ENCODE results near the gene NLRP6.
A peak's percentile ranks its signal among the peaks of the same experiment; 100 is the strongest.

NLRP6 gene

DNA sequence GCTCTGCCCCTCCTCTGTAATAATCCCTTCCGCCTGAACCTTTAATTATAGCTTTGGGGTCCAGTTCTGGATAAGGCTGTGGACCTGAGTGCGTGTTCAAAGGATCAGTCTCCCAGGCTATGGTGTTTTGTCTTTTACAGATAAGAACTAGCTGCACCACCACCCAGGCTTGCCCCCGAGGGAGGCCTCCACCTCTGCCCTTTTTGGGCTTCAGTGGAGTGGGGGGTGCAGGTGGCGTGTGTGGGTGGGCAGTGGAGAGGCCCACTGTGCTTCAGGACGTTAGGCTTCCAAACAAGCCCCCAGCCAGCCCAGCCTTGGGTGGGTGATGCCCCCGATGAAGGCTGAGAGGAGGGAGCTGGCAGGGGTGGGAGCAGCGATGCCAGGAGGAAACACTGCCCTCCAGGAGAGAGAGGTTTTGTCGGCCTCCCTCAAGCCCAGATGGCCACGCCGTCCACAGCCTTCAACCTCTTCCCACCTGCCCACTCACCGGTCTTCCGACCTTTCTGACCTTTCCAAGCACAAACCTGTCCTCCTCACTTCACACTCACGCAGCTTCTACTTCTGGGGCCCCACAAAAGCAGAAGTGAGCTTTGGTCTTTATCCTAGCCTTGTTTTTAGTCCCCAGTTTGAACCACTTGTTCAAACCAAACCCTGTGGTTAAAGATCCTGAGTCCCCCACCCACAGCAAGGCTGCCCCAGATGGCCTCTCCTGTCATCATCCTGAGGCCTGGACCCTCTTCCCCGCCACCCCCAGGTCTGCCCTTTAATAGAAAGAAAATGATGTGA lies 21.1 kb upstream of the NLRP6 start:
- no peak for DNase-seq (ENCODE audit: low spot score)

DNA sequence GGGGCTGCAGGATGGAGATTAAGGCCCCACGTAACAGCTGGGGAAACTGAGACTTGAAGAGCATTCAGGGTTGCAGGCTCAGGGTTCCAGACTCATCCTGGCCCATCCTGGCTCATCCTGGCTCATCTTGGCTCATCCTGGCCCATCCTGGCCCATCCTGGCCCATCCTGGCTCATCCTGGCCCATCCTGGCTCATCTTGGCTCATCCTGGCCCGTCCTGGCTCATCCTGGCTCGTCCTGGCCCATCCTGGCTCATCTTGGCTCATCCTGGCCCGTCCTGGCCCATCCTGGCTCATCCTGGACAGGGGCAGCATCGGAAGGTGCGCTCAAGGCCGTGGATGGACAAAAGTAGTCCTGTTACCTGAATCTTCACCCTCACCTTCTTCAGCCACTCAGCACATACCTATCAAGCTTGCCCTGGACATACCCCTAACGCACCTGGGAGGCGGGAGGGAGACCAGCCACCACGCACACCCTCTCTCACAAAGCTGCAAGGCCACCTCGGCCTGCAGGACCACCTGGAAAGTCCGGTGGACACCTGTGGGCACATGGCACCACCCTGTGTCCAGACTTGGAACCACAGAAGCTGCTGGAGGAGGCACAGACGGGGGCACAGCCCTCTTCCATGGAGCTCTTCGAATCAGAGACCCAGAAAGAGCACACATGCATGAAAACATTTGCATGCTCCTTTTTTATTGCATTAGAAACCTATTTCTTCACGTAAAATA lies 20.3 kb upstream of the NLRP6 start:
- no peak for DNase-seq (ENCODE audit: low spot score)

DNA sequence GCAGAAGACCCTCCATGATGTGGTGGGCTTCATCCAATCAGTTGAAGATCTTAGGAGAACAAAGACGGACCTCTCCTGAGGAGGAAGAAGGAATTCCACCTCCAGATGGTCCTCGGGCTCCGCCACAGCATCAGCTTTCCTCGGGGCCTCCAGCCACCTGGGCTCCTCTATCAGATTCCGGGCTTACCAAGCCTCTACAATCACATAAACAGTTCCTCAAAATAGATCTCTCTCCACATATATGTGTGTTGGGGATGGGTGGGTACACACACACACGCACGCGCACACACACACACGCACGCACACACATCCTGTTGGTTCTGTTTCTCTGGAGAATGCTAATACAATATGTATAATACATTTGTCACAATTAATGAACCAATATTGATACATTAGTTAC lies 18.8 kb upstream of the NLRP6 start:
- DNase-seq (ENCODE audit: low spot score), result no peak

DNA sequence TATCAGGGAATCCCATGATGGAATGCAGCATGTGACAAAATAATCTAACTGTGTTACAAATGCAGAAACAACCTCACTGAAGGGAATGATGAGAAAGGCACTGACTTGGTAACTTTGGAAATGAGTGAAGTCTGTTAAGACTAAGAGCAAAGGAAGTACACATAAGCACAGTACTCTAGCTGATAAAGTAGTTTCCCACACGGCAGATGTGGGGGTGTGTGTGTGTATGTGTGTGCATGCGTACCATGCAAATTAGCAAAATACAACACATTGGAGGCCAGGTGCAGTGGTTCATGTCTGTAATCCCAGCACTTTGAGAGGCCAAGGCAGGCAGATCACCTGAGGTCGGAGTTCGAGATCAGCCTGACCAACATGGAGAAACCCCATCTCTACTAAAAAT lies 16.6 kb upstream of the NLRP6 start:
- no peak for DNase-seq (ENCODE audit: low spot score)

DNA sequence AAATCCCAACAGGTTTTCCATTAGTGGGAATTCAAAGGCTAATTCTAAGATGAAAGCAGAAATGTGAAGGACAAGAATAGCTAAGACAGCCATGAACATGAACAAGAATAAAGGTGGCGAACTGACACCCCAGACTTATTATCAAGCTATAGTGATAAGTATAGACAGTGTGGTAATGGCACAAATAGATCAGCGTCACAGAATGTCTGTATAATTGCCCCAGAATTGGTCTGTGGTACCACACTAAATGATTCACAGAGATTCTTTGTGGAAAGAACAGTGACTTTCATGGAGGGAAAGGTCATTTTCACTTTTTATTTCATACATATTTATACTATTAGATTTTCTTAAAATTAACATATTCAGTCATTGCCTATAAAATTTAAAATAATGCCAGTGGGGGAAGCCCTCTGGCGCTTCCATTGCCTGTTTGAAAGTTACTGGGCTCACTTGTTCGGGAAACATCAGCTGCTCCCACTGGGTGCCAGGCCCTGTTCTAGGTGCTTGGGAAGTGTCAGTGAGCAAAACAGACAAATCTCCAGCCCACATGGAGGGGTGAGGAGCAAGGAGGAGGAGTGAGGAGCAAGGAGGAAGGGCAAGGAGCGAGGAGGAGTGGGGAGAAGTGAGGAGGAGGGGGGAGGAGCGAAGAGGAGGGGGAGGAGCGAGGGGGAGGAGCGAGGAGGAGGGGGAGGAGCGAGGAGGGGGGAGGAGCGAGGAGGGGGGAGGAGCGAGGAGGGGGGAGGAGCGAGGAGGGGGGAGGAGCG lies 11.3 kb upstream of the NLRP6 start:
- DNase-seq (ENCODE audit: low spot score), result no peak

DNA sequence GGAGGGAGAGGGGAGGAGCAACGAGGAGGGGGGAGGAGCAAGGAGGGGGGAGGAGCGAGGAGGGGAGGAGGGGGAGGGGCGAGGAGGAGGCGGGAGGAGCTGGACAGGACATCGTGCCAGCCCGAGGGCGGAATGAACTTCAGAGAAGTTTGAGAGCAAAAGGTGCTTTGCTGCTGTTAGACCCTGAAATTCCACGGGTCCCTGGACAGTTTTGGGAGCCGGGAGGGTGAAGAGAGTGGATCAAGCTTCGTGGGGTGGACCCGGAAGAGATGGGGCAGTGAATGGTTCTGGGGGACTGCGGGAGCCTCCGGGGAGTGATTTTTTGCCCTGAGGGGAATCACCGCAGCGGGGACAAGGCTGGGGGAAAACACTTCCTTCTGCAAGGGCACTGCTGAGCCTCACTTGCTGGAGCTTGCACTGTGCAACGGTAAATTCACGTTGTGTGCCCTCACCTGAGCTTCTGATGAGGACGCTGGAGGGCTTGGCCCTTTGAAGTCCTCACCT lies 10.7 kb upstream of the NLRP6 start:
- DNase-seq (ENCODE audit: low spot score), result no peak

DNA sequence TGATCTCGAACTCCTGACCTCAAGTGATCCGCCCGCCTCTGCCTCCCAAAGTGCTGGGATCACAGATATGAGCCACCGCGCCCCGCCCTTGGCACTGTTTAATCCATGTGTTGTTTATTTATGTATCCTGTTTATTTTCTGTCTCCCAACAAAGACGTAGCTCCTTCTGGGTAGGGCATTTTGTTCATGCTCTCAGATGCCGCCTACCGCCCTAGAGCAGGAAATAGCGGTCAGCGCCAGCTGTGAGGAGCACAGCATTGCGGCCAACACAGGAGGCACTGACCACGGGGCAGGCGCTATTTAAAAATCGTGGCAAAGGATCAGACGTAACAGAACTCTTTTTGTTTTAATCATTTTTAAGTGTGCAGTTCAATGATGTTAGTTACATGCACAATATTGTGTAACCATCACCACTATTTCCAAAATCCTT lies 9.5 kb upstream of the NLRP6 start:
- DNase-seq (ENCODE audit: low spot score), result peak; percentile 30

DNA sequence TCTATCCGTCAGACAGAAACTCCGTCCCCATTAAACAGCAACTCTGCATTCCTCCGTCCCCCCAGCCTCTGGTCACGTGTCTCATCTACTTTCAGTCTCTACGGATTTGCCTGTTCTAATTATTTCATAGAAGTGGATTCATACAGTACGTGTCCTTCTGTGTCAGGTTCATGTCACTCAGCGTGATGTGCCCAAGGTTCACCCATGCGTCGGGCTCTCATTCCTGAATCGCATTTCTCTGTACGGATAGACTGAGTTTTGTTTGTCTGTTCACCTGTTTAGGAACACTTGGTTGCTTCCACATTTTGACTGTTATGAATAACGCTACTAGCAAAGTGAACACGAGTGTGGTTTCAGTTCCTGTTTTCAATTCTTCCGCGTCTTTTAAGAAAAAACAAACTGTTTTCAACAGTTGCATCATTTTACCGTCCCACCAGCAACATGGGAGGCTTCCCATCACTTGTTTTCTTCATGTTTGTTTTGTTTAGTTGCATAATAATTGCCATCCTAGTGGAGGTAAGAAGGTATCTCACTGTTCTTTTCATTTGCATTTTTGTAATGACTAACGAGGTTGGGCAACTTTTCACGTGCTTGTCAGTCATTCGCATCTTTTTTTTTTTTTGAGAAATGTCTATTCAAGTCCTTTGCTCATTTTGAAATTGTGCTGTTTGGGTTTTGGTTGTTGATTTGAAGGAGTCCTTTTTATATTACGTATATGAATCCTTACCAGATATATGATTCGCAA lies 8.9 kb upstream of the NLRP6 start:
- DNase-seq (ENCODE audit: low spot score), result peak; percentile 25

DNA sequence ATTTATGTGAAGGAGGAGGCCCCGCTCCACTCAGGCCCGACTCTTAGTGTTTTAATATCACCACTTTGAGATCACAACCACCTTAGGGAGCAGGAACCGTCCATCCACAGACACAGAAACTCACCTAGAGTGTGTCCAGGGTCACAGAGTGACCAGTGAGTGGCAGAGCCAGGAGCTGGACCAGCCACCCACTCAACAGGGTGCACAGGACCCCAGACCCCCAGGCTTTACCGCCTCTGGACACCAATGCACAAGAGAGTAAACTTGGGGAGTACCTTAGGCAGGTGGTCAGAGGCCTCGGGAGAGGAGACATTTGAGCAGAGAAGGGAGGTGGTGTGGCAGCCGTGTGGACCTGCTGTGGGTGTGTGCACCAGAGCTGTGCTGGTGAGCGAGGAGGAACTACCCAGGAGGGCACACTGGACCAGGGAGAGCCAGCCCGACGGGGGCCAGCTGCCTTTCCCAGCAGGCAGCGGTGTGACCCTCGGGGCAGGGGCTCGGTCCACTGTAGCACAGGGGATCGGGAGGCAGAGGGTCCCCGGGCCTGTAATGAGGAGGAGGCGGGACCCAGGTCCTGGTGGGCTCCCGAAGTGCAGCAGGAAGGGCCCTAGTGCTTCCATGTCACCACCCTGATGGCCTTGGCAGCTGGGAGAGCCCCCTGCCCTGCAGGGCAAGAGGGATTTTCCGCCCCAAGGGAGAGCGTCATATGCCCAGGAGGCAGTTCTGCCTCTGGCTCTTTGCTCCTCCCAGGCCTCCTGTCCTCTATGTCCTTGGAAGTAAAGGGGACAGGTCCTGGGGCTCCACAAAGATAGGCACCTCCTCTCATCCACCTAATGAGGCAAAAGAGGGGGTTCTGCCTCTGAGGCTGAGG lies 7.5 kb upstream of the NLRP6 start:
- no peak for DNase-seq (ENCODE audit: low spot score)

DNA sequence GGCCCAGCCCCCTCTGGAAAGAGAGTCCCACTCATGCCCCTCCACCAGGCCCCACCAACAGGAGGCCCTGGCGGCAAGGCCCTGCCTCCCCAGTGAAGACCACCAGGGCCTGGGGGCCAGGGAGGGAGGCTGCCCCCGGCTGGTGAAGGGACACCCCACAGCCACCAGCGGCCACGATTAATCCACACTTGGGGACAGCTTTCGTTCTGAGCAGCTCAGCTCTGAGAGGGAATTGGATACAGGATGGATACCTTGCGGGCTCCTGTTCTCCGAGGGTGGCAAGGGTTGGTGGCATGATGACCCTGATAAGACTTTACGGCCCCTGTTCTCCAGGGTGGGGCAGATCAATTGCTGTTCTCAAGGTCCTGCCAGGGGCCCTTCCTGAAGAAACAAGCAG lies 6.9 kb upstream of the NLRP6 start:
- no peak for DNase-seq (ENCODE audit: low spot score)

DNA sequence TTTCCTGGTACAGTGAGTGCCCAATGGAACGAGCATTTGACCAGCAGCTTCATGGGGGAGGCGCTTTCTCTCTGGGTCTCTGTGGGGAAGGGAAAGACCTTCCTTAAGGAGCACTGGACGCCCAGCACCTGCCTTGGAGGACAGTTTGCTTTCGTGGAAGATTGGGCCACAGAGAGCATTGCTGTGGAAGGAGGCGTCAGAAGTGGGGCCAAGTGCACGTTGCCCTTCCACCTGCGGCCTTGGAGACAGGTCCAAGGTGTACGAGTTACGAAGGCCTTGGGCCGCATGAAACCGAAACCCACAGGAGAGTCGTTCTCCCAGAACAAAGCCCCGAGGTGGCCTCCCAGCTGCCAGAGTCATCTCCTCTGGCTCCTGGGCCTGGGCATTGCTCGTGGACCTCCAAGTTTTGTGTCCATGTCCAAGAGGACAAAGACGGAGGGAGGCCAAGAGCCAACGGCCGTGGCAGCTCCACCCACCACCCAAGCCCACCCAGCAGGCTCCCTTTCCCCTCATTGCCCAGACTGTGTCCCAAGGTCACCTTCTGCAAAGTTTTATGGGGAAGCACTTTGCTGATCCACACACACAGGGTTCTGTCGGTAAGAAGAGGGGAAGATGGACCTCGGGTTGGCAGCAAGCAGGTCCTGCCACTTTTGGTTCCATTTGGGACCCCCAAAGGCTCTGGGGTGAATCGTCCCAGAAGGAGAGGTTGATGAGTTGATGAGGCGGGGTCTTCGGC lies 5.8 kb upstream of the NLRP6 start:
- no peak for DNase-seq (ENCODE audit: low spot score)

DNA sequence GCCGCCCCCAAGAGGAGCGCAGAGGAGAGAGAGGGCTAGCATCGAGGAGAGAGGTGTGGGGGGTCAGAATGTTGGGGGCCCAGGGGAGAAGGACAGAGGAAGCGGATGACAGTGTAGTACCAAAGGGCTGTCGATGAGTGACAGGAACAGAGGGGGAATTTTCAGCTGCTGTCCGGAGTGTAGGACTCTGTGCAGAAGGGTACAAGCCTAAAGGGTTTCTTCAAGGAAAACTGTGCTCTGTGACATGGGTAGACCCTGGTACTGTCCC lies 5.3 kb upstream of the NLRP6 start:
- no peak for DNase-seq (ENCODE audit: low spot score)

DNA sequence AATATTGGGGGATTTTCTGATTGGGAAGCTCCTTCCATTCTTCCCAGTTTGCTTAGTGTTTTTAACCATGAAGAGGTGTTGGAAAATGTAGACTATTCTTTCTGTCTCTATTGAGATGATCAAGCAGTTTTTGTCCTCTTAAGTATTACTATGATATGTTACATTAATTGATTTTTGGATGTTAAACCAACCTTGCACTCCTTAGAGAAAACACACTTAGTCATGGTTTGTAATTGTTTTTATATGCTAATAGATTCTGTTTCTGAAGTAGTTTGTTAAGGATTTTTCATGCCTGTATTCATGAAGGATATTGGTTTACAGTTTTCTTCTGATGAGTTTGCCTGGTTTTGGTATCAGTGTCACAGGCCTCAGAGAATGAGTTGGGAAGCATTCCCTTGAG lies 2.0 kb upstream of the NLRP6 start:
- DNase-seq (ENCODE audit: low spot score), result no peak

DNA sequence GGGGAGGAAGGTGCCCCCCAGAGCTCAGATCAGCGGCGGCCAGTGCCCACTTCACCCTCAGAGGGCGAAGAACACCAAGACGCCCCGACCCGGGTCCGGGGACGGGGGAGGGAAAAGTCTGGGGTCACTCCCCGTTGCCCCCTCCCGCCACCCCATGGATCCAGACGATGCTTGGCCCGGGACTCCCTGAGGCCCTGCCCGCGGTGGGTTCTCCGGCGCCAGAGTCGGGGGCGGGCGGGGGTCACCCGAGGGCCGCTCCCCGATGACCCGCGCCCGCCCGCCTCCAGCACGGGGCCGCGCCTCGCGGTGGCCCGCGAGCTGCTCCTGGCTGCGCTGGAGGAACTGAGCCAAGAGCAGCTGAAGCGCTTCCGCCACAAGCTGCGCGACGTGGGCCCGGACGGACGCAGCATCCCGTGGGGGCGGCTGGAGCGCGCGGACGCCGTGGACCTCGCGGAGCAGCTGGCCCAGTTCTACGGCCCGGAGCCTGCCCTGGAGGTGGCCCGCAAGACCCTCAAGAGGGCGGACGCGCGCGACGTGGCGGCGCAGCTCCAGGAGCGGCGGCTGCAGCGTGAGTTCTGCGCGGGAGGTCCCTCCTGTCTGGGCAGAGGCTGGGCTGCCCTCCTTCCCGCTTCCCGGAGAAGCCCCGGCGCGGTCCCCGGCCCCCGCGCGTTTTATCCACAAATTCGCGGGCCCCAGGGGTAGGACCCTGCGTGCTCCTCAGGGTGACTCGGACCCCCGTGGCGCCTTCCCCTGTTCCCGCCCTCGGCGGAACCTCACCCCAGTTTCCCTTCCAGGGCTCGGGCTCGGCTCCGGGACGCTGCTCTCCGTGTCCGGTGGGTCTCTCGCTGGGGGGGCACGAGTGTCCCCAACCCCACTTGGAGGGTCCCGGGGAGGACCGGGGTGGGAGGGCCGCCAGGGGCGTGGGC lies 1.1 kb downstream of the NLRP6 start:
- DNase-seq (ENCODE audit: low spot score), result no peak

DNA sequence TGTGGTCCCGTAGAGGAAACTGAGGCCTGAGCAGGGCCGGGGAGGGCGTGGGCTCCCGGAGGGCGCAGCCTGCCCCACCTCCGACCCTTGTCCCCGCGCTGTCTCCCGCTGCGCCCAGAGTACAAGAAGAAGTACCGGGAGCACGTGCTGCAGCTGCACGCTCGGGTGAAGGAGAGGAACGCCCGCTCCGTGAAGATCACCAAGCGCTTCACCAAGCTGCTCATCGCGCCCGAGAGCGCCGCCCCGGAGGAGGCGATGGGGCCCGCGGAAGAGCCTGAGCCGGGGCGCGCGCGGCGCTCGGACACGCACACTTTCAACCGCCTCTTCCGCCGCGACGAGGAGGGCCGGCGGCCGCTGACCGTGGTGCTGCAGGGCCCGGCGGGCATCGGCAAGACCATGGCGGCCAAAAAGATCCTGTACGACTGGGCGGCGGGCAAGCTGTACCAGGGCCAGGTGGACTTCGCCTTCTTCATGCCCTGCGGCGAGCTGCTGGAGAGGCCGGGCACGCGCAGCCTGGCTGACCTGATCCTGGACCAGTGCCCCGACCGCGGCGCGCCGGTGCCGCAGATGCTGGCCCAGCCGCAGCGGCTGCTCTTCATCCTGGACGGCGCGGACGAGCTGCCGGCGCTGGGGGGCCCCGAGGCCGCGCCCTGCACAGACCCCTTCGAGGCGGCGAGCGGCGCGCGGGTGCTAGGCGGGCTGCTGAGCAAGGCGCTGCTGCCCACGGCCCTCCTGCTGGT lies 1.9 kb downstream of the NLRP6 start:
- DNase-seq (ENCODE audit: low spot score), result no peak

DNA sequence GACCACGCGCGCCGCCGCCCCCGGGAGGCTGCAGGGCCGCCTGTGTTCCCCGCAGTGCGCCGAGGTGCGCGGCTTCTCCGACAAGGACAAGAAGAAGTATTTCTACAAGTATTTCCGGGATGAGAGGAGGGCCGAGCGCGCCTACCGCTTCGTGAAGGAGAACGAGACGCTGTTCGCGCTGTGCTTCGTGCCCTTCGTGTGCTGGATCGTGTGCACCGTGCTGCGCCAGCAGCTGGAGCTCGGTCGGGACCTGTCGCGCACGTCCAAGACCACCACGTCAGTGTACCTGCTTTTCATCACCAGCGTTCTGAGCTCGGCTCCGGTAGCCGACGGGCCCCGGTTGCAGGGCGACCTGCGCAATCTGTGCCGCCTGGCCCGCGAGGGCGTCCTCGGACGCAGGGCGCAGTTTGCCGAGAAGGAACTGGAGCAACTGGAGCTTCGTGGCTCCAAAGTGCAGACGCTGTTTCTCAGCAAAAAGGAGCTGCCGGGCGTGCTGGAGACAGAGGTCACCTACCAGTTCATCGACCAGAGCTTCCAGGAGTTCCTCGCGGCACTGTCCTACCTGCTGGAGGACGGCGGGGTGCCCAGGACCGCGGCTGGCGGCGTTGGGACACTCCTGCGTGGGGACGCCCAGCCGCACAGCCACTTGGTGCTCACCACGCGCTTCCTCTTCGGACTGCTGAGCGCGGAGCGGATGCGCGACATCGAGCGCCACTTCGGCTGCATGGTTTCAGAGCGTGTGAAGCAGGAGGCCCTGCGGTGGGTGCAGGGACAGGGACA lies 2.7 kb downstream of the NLRP6 start:
- no peak for DNase-seq (ENCODE audit: low spot score)

DNA sequence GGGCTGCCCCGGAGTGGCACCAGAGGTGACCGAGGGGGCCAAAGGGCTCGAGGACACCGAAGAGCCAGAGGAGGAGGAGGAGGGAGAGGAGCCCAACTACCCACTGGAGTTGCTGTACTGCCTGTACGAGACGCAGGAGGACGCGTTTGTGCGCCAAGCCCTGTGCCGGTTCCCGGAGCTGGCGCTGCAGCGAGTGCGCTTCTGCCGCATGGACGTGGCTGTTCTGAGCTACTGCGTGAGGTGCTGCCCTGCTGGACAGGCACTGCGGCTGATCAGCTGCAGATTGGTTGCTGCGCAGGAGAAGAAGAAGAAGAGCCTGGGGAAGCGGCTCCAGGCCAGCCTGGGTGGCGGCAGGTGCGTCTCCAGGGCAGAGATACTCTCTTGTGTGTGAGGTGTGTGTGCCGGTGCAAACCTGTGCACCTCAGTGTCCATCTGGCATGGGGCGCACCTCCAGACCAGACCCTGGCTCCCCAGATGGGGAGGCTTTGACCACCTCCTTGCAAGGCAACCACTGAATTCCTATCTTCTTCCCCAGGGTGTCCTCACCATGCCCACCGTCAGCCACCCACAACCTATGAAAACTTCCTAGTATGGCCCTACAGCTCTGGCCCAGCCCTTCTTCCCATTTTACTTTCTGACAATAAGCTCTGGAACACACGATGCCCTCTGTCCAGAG lies 3.4 kb downstream of the NLRP6 start:
- DNase-seq (ENCODE audit: low spot score), result no peak

Data from putamen (tissue), 1 donor.